GM19455 (cell line): ENCODE results near the gene PGBD5.

Experiments used
- ATAC-seq: cut with Tn5 transposase; IDR thresholded peaks from one replicate; pipeline ENCODE4 v1.9.1; 2021; ENCODE audit not compliant: unreplicated experiment

PGBD5 gene

DNA sequence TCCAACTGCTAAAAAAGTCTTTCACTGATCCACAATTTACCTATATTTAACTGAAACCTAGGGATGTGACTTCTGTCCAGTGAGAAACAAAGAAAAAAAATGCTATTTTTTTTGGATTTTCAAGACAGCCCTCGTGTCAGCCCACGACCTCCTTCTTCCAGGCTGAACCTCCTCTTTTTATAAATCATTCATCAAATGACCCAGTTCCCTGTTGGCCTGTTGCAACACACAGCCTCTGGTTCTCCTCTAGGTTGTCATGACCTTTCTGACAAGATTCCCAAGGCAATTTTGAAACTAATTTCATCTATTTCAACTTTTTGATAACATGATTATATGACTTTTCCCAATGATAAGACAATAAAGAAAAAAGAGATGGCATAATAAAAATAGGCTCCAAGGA lies 74.6 kb downstream of the PGBD5 start:
- ATAC-seq, result no peak

DNA sequence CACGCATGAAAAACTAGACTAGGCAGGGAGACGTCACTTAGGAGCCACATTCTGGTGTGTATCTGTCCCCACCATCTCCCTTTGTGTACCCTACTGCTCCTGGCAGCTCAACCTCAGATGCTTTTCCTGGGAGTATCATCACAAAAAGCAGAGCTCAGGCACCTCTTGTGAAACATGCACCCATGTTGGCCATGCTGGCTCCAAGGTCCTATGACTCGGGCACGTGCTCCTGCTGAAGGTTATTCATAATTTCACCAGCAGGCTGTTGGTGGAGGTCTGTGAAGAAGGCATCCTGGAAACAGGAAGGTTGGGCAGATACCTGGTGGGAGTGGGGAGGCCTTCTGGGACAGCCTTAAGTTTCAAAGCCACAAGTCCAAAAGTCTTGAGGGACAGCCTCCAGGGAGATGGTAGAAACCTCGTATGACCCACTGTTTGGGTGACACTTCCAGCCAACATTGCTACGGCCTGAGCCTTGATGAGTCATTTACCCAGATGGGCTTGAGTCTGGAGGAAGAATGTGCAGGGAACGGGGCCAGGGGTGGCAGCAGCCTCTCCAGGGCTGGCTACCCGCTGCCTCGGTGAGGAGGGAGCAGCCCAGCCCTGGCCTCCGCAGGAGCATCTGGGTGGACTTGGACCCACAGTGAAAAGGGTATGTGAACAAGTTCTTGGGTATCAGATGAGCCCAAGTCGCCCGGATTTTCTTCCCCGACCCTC lies 75.8 kb downstream of the PGBD5 start:
- no peak for ATAC-seq

DNA sequence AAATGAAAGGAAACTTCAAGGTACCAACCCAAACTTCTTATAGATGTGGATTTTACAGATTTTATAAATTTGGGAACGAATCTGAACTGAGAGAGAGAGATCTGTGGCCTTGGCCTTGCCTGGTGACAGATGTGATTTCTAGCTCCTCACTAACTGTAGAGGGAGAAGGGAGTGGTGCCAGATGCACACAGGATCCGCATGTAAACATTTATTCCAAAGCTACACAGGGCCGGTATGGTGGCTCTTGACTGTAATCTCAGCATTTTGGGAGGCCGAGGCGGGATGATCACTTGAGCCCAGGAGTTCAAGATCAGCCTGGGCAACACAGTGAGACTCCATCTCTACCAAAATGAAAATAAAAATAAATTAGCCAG lies 77.1 kb downstream of the PGBD5 start:
- no peak for ATAC-seq

DNA sequence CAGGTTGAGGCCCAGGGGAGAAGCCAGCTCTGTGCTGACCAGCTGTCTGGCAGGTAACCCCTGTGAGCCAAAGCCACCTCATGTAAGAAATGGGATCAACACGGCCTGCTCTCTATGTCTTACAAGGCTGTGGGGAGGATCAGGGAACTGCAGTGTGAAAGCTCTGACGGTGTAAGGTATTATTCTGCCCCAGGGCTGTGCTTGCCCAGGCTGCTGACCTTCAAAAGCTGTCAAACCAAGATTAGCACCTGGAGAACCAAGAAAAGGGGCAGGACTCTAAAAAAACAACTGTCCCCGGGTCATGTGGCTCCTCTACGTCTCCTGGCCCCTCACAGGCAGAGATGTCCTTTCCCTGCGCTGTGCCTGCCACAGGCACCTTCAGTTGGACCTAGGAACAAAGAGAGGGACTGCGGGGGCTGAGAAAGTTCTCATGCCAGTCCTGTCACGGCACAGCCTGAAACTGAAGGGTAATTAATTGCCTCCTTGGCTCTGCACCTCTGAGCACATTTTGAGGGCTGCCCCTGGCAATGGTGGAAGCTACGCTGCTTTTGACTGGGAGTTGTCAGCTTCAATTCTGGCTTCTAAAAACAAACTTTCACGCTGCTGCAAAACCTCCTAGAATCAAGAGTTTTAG lies 77.6 kb downstream of the PGBD5 start:
- ATAC-seq, result no peak

DNA sequence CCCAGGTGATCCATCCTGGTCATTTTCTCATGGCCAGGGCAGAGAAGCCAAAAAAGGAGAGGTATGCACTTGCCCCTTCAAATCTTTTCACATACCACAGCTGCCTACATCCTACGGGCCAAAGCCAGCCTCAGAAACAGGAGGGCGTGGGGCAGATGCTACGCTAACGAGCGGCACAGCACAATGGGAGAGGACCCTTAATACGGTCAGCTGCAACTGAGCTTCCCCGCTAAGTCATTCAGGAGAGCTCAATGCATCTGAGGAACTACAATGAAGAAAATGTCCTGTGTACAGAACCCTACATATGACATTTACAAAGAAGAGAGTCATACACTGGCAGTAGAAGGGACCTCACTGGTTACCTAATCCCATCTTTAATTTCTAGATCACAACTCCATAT lies 78.2 kb downstream of the PGBD5 start:
- no peak for ATAC-seq

- no peak for ATAC-seq
These were observed 80.8 kb downstream of the PGBD5 start for GRCh38 chr1:230345139-230345885.

DNA sequence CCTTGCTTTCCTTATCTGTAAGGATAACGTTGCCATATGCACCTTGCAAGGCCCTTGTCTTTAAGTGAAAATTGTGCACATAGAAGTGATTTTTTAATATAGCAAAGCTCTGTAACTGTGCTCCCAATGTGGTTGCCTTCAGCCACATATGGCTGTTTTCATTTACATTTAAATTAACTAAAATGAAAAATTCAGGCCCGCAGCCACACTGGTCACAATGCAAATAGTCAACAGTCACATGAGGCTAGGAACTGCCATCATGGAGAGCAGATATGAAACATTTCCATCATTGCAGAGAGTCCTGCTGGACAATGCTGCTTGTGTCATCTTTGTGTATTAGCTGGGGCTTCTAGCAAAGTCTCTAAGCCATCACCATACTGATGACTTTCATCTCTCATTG lies 83.4 kb downstream of the PGBD5 start:
- ATAC-seq, result no peak

- ATAC-seq, result no peak
These were observed 84.1 kb downstream of the PGBD5 start for GRCh38 chr1:230342019-230342418.

GRCh38 chr1:230341162-230341546 lies 85.0 kb downstream of the PGBD5 start:
- no peak for ATAC-seq

DNA sequence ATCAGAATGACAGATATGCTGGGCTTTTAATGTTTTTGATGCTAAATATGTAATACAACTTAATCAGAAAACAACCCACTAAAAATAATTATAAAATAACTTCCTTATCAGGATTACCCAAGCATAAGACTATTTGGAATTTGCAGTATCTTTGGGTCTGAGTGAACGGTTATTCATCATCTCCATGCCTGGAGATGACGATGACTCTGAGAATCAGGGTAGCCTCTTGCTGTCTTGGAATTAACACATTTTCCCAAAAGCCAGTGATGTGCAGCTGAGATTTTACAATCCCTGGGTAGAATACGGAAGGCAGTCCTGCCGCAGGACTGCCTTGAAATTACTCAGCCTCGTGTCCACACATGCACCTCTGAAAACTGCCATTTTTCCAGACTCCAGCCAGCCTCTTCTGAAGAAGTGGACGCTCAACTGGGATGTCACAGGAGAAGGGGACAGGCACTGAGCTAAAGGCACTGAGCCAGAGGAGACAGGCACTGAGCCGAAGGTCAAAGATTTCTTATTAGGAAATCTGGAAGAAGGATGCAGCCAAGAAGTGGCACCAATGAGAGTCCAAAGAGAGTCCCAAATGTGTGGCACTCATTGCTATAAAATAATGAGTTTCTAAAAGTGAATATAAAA lies 85.5 kb downstream of the PGBD5 start:
- ATAC-seq, result no peak

- ATAC-seq, result no peak
These were observed 87.1 kb downstream of the PGBD5 start for GRCh38 chr1:230339033-230339432.

DNA sequence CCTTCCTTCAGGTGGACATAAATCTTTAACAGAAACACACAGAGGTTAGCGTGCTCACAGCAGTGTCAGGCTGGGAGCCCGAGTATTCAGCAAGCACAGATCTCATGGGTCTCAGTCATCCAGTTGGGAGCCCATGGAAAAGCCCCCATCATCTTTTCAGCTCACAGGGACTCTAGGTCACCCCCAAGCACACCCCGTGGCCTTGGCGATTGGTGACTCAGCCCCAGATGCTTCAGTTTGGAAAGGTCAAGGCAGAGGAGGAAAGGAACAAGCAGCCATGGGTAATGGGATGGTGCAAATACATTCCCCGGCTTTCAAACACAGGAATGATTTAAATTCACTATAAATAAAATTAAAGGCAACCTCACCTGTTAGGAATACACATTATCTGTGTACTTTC lies 88.9 kb downstream of the PGBD5 start:
- no peak for ATAC-seq

GRCh38 chr1:230335861-230336522 lies 90.1 kb downstream of the PGBD5 start:
- no peak for ATAC-seq

- no peak for ATAC-seq
These were observed 91.7 kb downstream of the PGBD5 start for GRCh38 chr1:230334447-230334837.

DNA sequence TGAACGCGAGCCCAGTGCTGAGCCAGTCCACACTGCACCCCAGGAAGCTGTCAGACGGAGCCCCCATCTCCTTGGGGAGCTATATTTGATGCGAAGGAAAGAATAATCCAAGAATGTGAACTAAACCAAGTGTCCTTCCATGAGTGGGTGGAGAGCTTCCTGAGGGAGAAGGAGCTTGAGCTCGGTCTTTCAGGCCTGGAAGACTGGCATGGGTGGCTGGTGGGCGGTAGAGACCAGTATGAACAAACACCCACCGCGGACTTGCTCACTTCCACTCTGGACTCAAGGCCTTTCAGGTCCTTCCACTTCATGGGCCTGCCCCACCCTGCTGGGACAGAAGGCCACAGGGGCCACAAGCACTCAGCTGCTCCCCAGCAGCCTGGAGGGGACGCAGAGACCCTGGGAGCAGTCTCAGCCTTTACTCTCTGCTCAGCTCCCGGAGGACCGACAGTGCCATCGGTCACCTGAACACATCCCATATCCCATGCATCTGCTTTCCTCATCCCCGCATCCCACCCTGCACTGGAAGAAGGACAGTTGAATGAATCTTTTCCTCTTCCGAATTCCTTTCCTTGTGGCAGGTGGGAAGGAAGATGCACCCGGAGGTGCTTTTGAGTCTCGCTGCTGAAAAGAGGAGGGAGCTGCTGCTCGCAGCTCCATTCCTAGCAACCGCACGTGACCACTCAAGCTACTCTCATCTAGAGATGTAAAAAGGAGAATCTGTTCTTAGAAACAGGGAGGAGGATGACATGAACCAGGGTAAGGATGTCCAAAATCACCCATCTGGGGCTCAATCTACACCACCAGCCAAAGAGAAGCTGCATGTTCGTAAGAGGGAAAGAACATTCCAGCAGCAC lies 92.3 kb downstream of the PGBD5 start:
- no peak for ATAC-seq

- ATAC-seq, result no peak
These were observed 93.5 kb downstream of the PGBD5 start for GRCh38 chr1:230332575-230333066.

GRCh38 chr1:230332061-230332460 lies 94.1 kb downstream of the PGBD5 start:
- ATAC-seq, result no peak

DNA sequence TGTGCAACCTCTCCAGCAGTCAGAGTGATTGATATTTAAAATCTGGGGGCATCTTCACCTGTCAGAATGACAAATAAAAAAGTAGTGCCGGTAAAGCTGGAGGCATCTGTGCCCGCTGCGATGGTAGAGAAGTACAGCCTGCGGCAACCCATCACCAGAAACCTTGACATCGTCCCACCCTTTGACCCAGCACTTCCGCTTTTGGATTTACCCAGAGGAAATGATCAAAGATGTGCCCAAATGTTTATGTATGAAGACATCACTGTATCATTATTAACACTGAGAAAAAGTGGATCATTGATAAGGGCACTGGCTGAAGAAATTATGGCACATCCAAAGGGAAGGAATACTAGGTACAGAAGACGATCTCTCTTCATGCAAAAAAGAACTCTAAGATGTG lies 96.0 kb downstream of the PGBD5 start:
- ATAC-seq, result no peak

DNA sequence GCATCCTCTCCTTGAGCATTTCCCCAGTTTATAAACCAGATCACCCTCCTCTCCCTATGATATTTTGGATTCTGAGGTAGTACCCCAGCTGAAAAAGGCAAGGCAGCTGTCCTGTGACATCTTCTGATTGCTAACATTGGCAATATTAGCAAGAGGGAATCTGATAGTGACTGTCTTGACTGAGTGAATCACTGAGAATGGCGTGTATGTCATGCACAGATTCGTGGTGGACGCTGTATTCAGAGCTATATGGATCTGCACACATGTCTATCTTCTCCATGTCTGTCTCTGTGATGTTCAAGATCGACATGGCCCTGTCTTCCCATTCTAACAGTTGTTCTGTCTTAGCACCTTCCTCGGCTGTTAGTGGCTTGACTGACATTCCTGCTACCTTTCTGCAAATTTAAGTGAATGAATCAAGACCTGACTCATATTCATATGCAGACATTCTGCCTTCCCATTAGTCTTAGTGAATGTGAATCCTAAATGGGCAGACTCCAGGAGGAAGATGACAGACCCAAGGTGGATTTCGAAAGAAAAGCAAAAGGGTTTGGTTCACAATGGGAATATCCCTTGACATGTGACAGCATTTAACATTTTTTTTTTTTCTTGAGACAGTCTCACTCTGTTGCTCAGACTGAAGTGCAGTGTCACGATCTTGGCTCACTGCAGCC lies 97.7 kb downstream of the PGBD5 start:
- no peak for ATAC-seq

GRCh38 chr1:230327892-230328284 lies 98.2 kb downstream of the PGBD5 start:
- no peak for ATAC-seq
